SK-N-DZ (cell line): ENCODE data around the gene CDH12.
"Not testable (repeated sequence)": the region's sequence is repeated elsewhere in the genome, so short reads cannot be mapped to it uniquely, and the experiment has no call there.

ENCODE experiments used
- DNase-seq: peaks from one replicate; pipeline ENCODE4 v3.0.0-alpha.2; 2015; ENCODE audit warnings: low spot score

The CDH12 gene

DNA sequence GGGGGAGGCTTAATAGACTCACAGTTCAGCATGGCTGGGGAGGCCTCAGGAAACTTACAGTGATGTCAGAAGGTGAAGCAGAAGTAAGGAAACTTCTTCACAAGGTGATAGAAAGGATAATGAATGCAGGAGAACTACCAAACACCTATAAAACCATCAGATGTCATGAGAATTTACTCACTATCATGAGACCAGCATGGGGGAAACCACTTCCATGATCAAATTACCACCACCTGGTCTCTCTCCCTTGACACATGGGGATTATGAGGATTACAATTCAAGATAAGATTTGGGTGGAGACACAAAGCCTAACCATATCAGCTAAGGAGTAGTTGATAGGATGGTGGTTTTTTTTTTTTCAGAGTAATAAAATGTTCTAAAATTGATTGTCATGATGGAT is 201.8 kb downstream of the CDH12 start:
- DNase-seq, result peak; percentile 25

GRCh38 chr5:22650511-22650910 is 202.6 kb downstream of the CDH12 start:
- DNase-seq, result peak; percentile 7

DNA sequence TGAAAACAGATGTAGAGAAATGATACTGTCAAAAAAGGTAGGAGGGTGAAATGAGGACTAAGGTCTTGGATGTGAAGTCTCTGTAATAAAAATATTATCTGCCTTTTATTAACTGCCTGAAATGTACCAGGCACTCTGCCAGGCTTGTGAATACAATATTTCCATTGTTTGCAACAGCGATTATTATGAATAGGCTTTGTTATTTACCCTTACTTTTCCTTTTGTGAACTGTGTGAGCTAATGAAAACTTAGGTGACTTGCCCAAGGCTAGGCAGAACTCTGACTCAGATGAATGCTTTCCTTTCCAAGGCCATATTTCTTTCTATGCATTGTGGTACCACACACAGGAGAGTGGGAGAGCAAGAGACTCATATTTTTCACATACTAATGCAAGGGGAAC is 204.1 kb downstream of the CDH12 start:
- DNase-seq, result no peak

- DNase-seq, result no peak
These were observed 208.3 kb downstream of the CDH12 start for GRCh38 chr5:22644859-22645258.

- no peak for DNase-seq
These were observed 209.8 kb downstream of the CDH12 start for GRCh38 chr5:22643356-22643755.

DNA sequence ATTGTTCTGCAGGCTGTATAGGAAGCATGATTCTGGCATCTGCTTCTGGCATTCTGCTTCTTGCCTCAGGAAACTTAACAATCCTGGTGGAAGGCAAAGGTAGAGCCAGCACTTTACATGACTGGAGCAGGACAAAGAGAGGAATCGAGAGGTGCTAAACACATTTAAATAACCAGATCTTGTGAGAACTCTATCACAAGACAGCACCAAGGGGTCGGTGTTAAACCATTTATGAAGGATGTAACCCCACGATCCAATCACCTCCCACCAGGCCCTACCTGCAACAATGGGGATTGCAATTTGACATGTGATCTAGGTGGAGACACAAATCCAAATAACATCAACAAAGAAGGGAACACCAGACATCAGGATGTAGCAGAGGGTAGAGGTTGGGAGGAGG is 221.5 kb downstream of the CDH12 start:
- no peak for DNase-seq

- DNase-seq, result no peak
These were observed 226.1 kb downstream of the CDH12 start for GRCh38 chr5:22627029-22627428.

- DNase-seq, result no peak
These were observed 227.7 kb downstream of the CDH12 start for GRCh38 chr5:22625451-22625850.

- DNase-seq, result no peak
These were observed 232.1 kb downstream of the CDH12 start for GRCh38 chr5:22621084-22621483.

GRCh38 chr5:22615964-22616363 is 237.2 kb downstream of the CDH12 start:
- no peak for DNase-seq

DNA sequence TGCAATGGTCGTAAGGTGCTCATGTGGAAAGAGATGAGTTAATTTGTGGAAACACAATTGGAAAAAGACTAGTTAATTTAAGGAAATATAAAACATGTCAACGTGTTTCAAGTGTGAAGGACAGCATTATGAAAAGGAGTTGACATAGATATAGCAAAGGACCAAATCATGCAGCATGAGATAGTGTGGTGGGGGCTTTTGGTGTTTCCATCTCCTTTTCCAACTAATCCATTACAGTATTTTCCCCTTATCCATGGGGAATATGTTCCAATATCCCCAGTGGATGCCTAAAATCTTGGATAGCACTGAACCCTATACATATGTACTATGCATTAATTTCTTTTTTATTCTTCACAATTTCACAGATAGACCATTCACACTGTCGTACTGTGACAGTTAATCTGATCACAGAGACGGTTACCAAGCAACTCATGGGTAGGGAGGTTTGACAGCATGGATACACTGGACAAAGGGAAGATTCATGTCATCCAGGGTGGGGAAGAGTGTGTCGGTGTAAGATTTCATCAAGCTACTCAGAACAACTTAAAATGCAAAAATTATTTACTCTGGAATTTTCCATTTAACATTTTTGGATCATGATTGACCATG is 238.6 kb downstream of the CDH12 start:
- DNase-seq, result peak; percentile 23

DNA sequence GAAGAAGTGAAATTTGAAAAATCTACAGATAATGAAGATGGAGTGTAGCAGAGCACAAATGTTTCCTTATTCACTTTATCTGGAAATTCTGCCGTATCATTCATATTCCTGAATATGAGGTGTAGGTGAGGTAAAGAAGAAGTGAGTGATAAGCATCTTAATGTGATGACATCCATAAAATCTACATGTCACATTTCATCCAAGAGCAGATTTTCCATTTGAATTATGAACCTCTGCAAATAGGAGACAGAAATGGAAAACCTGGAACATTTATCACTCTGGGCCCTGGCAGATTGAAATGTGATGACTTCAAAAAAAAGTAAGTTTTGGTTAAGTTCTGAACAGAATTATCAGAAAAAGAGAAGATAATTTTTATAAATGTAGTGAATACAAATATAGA is 240.2 kb downstream of the CDH12 start:
- DNase-seq, result peak; percentile 64

DNA sequence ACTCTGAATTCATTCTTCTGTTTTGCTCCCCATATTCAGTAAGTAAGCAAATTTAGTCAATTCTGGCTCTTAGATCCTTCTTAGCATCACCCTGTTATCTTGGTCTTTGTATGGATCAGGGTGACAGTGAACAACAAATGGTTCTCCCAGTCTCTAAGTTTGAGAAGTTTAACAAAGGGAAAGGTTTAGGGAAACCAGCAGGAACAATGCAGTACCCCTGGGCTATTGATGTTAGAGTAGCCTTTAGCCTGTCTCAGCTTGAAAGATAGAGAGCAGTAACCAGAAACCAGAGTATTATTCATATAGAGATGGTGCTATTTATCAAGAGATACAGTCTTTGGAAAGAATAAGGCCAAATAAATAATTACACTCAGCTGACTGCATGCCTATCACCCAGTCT is 241.8 kb downstream of the CDH12 start:
- no peak for DNase-seq

DNA sequence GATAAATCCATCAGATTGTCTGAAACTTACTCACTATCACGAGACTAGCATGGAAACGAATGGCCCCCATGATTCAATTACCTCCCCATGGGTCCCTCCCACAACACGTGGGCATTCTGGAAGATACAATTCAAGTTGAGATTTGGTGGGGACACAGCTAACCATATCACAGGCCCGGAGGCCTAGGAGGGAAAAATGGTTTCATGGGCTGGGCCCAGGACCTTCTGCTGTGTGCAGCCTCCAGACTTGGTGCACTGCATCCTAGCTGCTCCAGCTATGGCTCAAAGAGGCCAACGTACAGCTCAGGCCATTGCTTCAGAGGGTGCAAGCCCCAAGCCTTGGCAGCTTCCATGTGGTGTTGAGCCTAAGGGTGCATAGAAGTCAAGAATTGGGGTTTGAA is 245.6 kb downstream of the CDH12 start:
- not testable (repeated sequence) for DNase-seq

- DNase-seq, result no peak
These were observed 247.7 kb downstream of the CDH12 start for GRCh38 chr5:22605473-22605872.

GRCh38 chr5:22604711-22605110 is 248.4 kb downstream of the CDH12 start:
- no peak for DNase-seq

GRCh38 chr5:22598796-22599195 is 254.3 kb downstream of the CDH12 start:
- no peak for DNase-seq

GRCh38 chr5:22596404-22596970 is 256.7 kb downstream of the CDH12 start:
- no peak for DNase-seq

DNA sequence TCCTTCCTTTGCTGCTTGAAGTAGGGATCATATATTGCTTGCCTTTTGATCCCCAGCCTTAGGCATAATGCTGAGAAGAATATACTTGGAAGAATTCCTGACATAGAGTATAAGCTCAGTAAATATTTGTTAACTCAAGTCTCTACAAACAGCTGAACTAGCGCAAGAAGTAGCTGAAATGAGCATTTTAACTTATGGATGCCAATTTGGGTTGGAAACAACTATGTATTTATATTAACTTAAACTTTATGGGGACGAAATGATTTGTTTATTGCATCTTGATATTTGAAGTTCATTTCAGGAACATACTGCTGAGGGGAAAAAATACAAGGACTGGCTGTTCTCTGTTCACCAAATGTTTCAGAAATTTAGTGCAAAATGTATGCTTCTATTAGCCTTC is 258.7 kb downstream of the CDH12 start:
- DNase-seq, result no peak

DNA sequence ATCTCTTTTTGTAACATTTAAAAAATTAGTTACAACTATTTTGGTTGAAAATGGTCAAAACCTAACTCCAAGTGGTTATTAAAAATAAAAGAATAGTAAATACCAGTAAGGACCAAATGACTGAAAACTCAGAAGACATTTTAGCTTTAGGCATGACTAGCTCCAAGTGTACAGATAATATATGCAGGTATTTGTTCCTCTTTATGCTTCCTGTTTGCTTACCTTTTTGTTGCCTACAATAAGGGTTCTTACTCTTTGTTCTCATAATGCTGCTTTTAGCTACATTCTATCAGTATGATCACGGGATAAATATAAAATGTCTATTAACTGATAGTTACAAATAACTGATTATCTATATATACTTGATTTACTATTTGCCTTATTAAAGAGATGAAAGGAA is 259.6 kb downstream of the CDH12 start:
- no peak for DNase-seq

DNA sequence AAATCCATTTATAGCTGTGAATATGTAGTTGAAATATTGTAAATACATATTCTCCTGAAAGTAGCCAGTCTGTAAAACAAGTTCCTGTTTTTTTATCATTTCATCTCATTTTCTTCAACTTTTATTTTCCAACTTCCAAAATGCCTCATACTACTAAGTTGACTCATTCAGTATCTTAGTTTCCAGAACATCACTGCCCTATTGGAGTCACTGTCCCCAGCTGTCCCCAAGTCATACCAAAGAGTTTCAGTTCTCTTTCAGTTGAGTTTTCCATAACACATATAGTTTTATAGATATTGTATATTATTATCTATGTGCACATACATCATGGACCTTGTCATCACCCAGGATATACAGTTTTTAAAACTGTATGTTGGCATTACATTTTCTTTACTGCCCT is 261.7 kb downstream of the CDH12 start:
- no peak for DNase-seq

DNA sequence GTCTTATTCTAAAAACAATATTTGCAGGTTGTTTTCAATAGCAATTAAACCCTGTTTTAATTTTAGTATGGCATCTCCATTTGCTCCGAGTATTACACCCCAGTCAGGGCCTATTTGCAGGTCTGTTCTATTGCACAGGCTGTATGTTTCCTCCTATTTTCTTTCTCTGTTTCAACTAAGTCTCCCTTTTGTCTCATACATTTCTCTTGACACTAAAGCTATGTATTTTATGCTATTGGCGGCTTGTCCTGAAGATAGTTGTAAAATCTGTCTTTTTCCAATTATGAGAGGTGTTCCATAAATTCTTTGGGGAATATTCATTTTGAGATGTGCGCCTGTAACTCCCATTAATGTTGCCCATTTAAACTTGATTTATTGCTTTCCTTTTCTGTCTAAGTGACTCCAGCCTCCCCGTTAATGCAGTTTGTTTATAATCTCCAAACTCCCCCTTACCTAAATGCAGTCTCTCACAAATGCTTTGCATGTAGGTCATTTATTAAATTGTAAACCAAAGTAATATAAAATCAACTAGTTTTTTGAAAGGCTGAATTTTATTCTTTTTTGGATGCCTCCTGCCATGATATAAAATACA is 262.4 kb downstream of the CDH12 start:
- DNase-seq, result peak; percentile 32

GRCh38 chr5:22577711-22578110 is 275.4 kb downstream of the CDH12 start:
- no peak for DNase-seq

DNA sequence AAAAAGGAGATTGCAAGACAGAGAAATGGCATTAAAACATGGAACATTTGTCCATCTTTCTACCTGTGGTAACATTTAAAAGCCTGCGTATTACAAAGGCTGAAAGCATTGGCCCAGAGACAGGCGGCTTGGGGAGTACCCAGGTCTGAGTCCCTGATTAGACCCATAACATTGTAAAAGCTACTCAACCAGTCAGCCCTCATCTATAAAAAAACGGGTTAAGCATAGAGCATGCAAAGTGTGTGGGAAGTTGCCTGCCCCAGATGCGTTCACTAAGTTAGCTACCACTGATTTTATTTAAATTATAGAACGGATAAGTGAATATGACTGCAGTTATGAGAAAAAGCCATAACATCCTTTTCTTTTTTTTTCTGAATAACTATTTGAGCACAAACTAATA is 276.1 kb downstream of the CDH12 start:
- DNase-seq, result no peak
